HL-60 (cell line): Measurements from ENCODE around the gene CD164L2.
"Not testable (repeated sequence)": the region's sequence is repeated elsewhere in the genome, so short reads cannot be mapped to it uniquely, and the experiment has no call there.

ENCODE experiments used
- DNase-seq, 2 experiments: peaks; one replicate each; pipeline ENCODE4 v3.0.0-alpha.2; 2010 to 2020; ENCODE audit warnings: low read depth in 1 of 2, low spot score in 1 of 2
- H3K27ac ChIP-seq: fragments of 250-450 bp; sonication (Bioruptor Pico); replicated peaks from 2 replicates; pipeline ENCODE4 v1.5.1; 2020; ENCODE audit warnings: mild to moderate bottlenecking, moderate library complexity
- H3K27me3 ChIP-seq: fragments of 250-450 bp; sonication (Bioruptor Pico); 2 replicates; pipeline ENCODE4 v1.5.1; 2021; ENCODE audit warnings: mild to moderate bottlenecking, moderate library complexity; ENCODE audit not compliant: insufficient read depth, poor library complexity, severe bottlenecking
- H3K4me3 ChIP-seq: replicated peaks from 2 replicates; pipeline ENCODE4 v1.5.1; 2011; ENCODE audit warnings: mild to moderate bottlenecking, control low read depth, low read length; ENCODE audit not compliant: insufficient read depth
- CTCF ChIP-seq: IDR thresholded peaks from one replicate; pipeline ENCODE4 v1.5.1; 2011; ENCODE audit warnings: low read length, control low read depth, inconsistent platforms; ENCODE audit not compliant: insufficient read depth
- GABPA ChIP-seq: IDR thresholded peaks from 2 replicates; pipeline ENCODE4 v1.6.1; 2012; ENCODE audit warnings: low read depth
- POLR2AphosphoS5 ChIP-seq: IDR thresholded peaks from 2 replicates; pipeline ENCODE4 v1.6.1; 2012; ENCODE audit warnings: low read depth
- REST ChIP-seq: IDR thresholded peaks from 2 replicates; pipeline ENCODE4 v1.6.1; 2012; ENCODE audit warnings: low read depth; ENCODE audit not compliant: insufficient replicate concordance
- SPI1 ChIP-seq: IDR thresholded peaks from 2 replicates; pipeline ENCODE4 v1.6.1; 2012; ENCODE audit warnings: low read depth, mild to moderate bottlenecking, borderline replicate concordance

CD164L2 gene

GRCh38 chr1:27391511-27392095 is 8.5 kb upstream of the CD164L2 start:
- DNase-seq = no peak
- no peak overlapping the region for H3K27ac ChIP-seq
- TF ChIP-seq CTCF = no peak
- TF ChIP-seq REST = no peak
- TF ChIP-seq GABPA = no peak
- TF ChIP-seq SPI1 = no peak
- TF ChIP-seq POLR2AphosphoS5 = no peak
- H3K27me3 ChIP-seq = no peaks in the 10 kb centered on the region
- peak overlapping the region; percentile 74 for H3K4me3 ChIP-seq

DNA sequence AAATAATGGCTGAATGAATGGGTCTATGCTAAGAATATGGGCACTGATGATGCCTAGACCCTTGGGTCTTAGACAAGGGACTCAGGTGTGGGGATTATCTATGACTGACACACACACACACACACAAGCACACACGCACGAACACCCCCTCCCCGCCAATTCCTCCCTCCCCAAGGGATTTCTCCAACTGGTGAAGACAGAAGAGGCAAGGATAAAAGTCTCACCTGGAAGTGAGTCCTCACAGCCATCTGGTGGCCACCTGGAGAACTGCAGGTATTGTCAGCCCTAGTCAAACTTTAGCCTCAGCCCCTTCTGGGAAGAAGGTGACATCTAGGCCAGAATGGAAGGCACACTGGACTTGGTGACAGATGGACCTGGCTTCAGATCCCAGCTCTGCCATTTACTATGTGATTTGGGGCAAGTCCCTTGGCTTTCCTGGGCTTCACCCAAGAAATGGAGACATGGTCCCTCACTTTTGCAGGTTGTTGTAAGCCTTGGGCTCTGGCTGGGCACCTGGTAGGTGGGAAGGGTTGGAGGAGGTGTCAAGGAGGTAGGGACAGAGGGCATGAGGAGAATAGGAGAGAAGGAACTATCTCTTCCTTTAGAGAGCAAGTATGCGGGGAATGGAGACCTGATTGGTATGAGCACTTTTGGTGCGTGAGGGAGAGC is 5.3 kb upstream of the CD164L2 start:
- H3K4me3 ChIP-seq = no peak overlapping the region
- H3K27me3 ChIP-seq = peaks cover 2% of the 10 kb centered on the region
- peak in 1 of 2 experiments; percentile 64 for DNase-seq
- TF ChIP-seq CTCF (peak; percentile 88), SPI1 (no peak), GABPA (no peak)
- H3K27ac ChIP-seq = no peak overlapping the region

DNA sequence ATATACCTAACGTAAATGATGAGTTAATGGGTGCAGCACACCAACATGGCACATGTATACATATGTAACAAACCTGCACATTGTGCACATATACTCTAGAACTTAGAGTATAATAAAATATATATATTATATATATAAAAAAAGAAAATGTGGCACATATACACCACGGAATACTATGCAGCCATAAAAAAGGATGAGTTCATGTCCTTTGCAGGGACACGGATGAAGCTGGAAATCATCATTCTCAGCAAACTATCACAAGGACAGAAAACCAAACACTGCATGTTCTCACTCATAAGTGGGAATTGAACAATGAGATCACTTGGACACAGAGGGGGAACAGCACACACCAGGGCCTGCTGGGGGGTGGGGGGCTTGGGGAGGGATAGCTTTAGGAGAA is 1.7 kb upstream of the CD164L2 start:
- not testable (repeated sequence) for H3K27ac ChIP-seq, H3K4me3 ChIP-seq, DNase-seq, H3K27me3 ChIP-seq

- Histone ChIP-seq H3K4me3 (no peak overlapping the region), H3K27me3 (peaks cover 2% of the 10 kb centered on the region), H3K27ac (no peak overlapping the region)
- DNase-seq = no peak
- TF ChIP-seq SPI1 (no peak), POLR2AphosphoS5 (no peak), GABPA (no peak), CTCF (no peak), REST (no peak)
Observed at GRCh38 chr1:27383661-27384060, 528 bp upstream of the CD164L2 start.
